H9 (cell line): ENCODE measurements around the gene RPL38. TPM values are rescaled to one million over a fixed set of nuclear protein-coding genes. Genes with fewer than 3 reads are reported as not detected.

Source experiments
- DNase-seq: peaks from one replicate; pipeline ENCODE4 v3.0.0-alpha.2; 2017
- H2AFZ ChIP-seq: one replicate; pipeline ENCODE4 v1.6.1; 2013; ENCODE audit warnings: mild to moderate bottlenecking, low read length, control low read depth, moderate library complexity
- H2AK5ac ChIP-seq: 2 replicates; pipeline ENCODE4 v1.6.1; 2013; ENCODE audit warnings: low read length, control low read depth, mixed read lengths; ENCODE audit not compliant: insufficient read length
- H2BK120ac ChIP-seq: one replicate; pipeline ENCODE4 v1.6.1; 2013; ENCODE audit warnings: low read depth, mild to moderate bottlenecking, low read length, control low read depth, inconsistent platforms; ENCODE audit not compliant: poor library complexity, severe bottlenecking
- H2BK12ac ChIP-seq: 2 replicates; pipeline ENCODE4 v1.6.1; 2013; ENCODE audit warnings: low read length, control low read depth, mixed read lengths, low read depth; ENCODE audit not compliant: insufficient read length
- H2BK15ac ChIP-seq: 2 replicates; pipeline ENCODE4 v1.6.1; 2013; ENCODE audit warnings: low read depth, low read length, control low read depth
- H2BK20ac ChIP-seq: one replicate; pipeline ENCODE4 v1.6.1; 2013; ENCODE audit warnings: low read depth, mild to moderate bottlenecking, low read length, control low read depth, inconsistent platforms; ENCODE audit not compliant: poor library complexity, severe bottlenecking
- H2BK5ac ChIP-seq: 2 replicates; pipeline ENCODE4 v1.6.1; 2013; ENCODE audit warnings: low read length, control low read depth, mixed read lengths; ENCODE audit not compliant: insufficient read length
- H3K14ac ChIP-seq: 2 replicates; pipeline ENCODE4 v1.6.1; 2013; ENCODE audit warnings: low read length, control low read depth; ENCODE audit not compliant: insufficient read depth
- H3K18ac ChIP-seq: 2 replicates; pipeline ENCODE4 v1.6.1; 2013; ENCODE audit warnings: low read depth, mild to moderate bottlenecking, mixed read lengths, low read length, control low read depth; ENCODE audit not compliant: insufficient read length
- H3K23ac ChIP-seq: 2 replicates; pipeline ENCODE4 v1.6.1; 2013; ENCODE audit warnings: low read length, control low read depth, mixed read lengths, low read depth; ENCODE audit not compliant: insufficient read length
- H3K23me2 ChIP-seq: 2 replicates; pipeline ENCODE4 v1.6.1; 2013; ENCODE audit warnings: low read depth, mild to moderate bottlenecking, mixed read lengths, low read length, control low read depth; ENCODE audit not compliant: insufficient read length, poor library complexity, severe bottlenecking
- H3K27ac ChIP-seq: 2 replicates; pipeline ENCODE4 v1.5.1; 2013; ENCODE audit warnings: low read length, control low read depth, mixed read lengths, low read depth; ENCODE audit not compliant: insufficient read length
- H3K27me3 ChIP-seq: 2 replicates; pipeline ENCODE4 v1.6.1; 2013; ENCODE audit warnings: low read length, control low read depth, inconsistent platforms; ENCODE audit not compliant: insufficient read depth
- H3K4ac ChIP-seq: 2 replicates; pipeline ENCODE4 v1.6.1; 2013; ENCODE audit warnings: low read depth, mild to moderate bottlenecking, control low read depth, inconsistent platforms, low read length, moderate library complexity
- H3K4me1 ChIP-seq: 2 replicates; pipeline ENCODE4 v1.6.1; 2013; ENCODE audit warnings: low read length, control low read depth, inconsistent platforms; ENCODE audit not compliant: insufficient read depth
- H3K4me2 ChIP-seq: 2 replicates; pipeline ENCODE4 v1.6.1; 2013; ENCODE audit warnings: low read length, control low read depth, mixed read lengths; ENCODE audit not compliant: insufficient read length, insufficient read depth
- H3K56ac ChIP-seq: 2 replicates; pipeline ENCODE4 v1.6.1; 2013; ENCODE audit warnings: low read depth, mild to moderate bottlenecking, mixed read lengths, low read length, control low read depth; ENCODE audit not compliant: insufficient read length
- H3K79me1 ChIP-seq: 2 replicates; pipeline ENCODE4 v1.6.1; 2013; ENCODE audit warnings: low read depth, mild to moderate bottlenecking, moderate library complexity, low read length, control low read depth, inconsistent platforms; ENCODE audit not compliant: insufficient read depth, poor library complexity, severe bottlenecking
- H3K79me2 ChIP-seq: 2 replicates; pipeline ENCODE4 v1.6.1; 2013; ENCODE audit warnings: low read length, control low read depth, inconsistent platforms; ENCODE audit not compliant: insufficient read depth
- H3K9ac ChIP-seq: 2 replicates; pipeline ENCODE4 v1.6.1; 2013; ENCODE audit warnings: low read length, control low read depth, mixed read lengths; ENCODE audit not compliant: insufficient read length; ENCODE audit errors: extremely low read depth
- H3K9me3 ChIP-seq: one replicate; pipeline ENCODE4 v1.6.1; 2013; ENCODE audit warnings: low read depth, low read length, inconsistent platforms; ENCODE audit not compliant: control insufficient read depth
- H3T11ph ChIP-seq: one replicate; pipeline ENCODE4 v1.6.1; 2013; ENCODE audit warnings: mild to moderate bottlenecking, low read length, control low read depth, inconsistent platforms
- H4K20me1 ChIP-seq: one replicate; pipeline ENCODE4 v1.6.1; 2013; ENCODE audit not compliant: control insufficient read depth, insufficient read length, insufficient read depth
- H4K5ac ChIP-seq: 2 replicates; pipeline ENCODE4 v1.6.1; 2013; ENCODE audit warnings: low read depth, mild to moderate bottlenecking, mixed read lengths, low read length, control low read depth; ENCODE audit not compliant: insufficient read length
- H4K8ac ChIP-seq: replicated peaks from 2 replicates; pipeline ENCODE4 v1.6.1; 2013; ENCODE audit warnings: low read length, control low read depth, mixed read lengths, low read depth; ENCODE audit not compliant: insufficient read length
- H4K91ac ChIP-seq: 2 replicates; pipeline ENCODE4 v1.6.1; 2013; ENCODE audit warnings: low read depth, mild to moderate bottlenecking, moderate library complexity, mixed read lengths, low read length, control low read depth; ENCODE audit not compliant: insufficient read length
- H3K27ac Mint-ChIP-seq, 3 experiments: 2 replicates in 2 of 3; 3 replicates in 1 of 3; pipeline ENCODE4 v1.8.0; 2020 to 2021; ENCODE audit warnings: mixed read lengths in 3 of 3, mild to moderate bottlenecking in 1 of 3, moderate library complexity in 1 of 3
- H3K27me3 Mint-ChIP-seq: 2 replicates; pipeline ENCODE4 v1.8.0; 2021; ENCODE audit warnings: low read depth, mild to moderate bottlenecking, moderate library complexity, mixed read lengths
- H3K36me3 Mint-ChIP-seq, 3 experiments: 2 replicates in 2 of 3; 3 replicates in 1 of 3; pipeline ENCODE4 v1.8.0; 2020 to 2021; ENCODE audit warnings: low read depth in 3 of 3, mixed read lengths in 3 of 3; ENCODE audit not compliant: insufficient read depth in 1 of 3
- H3K4me1 Mint-ChIP-seq, 2 experiments: 2 replicates each; pipeline ENCODE4 v1.8.0; 2020; ENCODE audit warnings: mixed read lengths in 2 of 2
- H3K4me3 Mint-ChIP-seq, 2 experiments: 2 replicates in 1 of 2; 3 replicates in 1 of 2; pipeline ENCODE4 v1.8.0; 2020 to 2021; ENCODE audit warnings: mild to moderate bottlenecking in 2 of 2, mixed read lengths in 2 of 2, moderate library complexity in 1 of 2
- H3K9me3 Mint-ChIP-seq, 2 experiments: 2 replicates in 1 of 2; 3 replicates in 1 of 2; pipeline ENCODE4 v1.8.0; 2020; ENCODE audit warnings: mild to moderate bottlenecking in 2 of 2, mixed read lengths in 2 of 2, moderate library complexity in 1 of 2
- WGBS: extraction: QIAGEN DNeasy Blood & Tissue Kit; methylation state at CpG from one replicate; pipeline ENCODE4 v1.1.7; 2013; ENCODE audit warnings: missing lambda C conversion rate, low lambda C conversion rate, mixed read lengths; ENCODE audit not compliant: insufficient read length; ENCODE audit errors: extremely low coverage; 5-methylcytosine and 5-hydroxymethylcytosine counted together
- total RNA-seq: library from RNA; stranded (reverse); gene quantifications from 2 replicates; pipeline ENCODE4 v1.2.1, GENCODE V29; 2021
- TF ChIP-seq, protein P1 (sequence below): fragments of 200-600 bp; sonication (generic); conservative IDR thresholded peaks from 3 replicates; pipeline ENCODE4 v1.8.0; 2021; ENCODE audit warnings: antibody characterized with exemption, mild to moderate bottlenecking

The RPL38 gene
- total RNA-seq, 1 experiment from 2014 or later: 1,358 TPM

DNA sequence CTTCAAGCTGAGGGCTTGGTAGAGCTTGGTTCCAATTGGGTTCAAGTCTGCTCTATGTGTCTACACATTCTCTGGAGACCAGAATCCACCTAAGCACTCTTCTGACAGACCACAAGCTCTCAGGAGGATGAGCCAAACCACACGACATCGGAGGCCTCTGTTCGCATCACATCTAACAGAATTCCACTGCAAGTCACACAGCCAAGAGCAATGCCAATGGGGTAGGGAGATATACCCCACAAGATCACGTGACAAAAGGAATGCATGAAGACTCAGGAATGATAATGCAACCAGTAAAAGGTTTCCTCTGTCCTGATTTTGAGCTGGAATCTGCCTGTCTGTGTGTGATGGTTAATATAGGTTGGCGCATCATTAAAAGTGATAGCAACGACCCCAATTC lies 46.6 kb upstream of the RPL38 start:
- Histone ChIP-seq H3K14ac (no peak overlapping the region), H2AK5ac (no peak overlapping the region), H3K56ac (no peak overlapping the region), H2BK5ac (no peak overlapping the region), H2BK15ac (no peak overlapping the region), H3K79me2 (no peaks in the 10 kb centered on the region), H4K20me1 (no peaks in the 10 kb centered on the region), H3K4me2 (no peak overlapping the region), H3K9ac (no peak overlapping the region), H3K23ac (no peak overlapping the region), H2BK20ac (no peak overlapping the region), H2BK120ac (no peak overlapping the region), H3K23me2 (no peaks in the 10 kb centered on the region), H4K5ac (no peak overlapping the region), H3K9me3 (no peaks in the 10 kb centered on the region), H3K4me1 (no peaks in the 10 kb centered on the region), H3K27me3 (no peaks in the 10 kb centered on the region), H3K18ac (no peak overlapping the region), H4K91ac (no peak overlapping the region), H3K27ac (no peak overlapping the region), H4K8ac (no peak overlapping the region), H2AFZ (no peak overlapping the region), H3K4ac (no peak overlapping the region), H3K79me1 (no peaks in the 10 kb centered on the region), H2BK12ac (no peak overlapping the region), H3T11ph (no peak overlapping the region)
- H3K4me3 Mint-ChIP-seq: no peak overlapping the region
- H3K36me3 Mint-ChIP-seq: no peaks in the 10 kb centered on the region
- H3K27me3 Mint-ChIP-seq: peaks cover 9% of the 10 kb centered on the region
- peaks cover 0 to 10% of the 10 kb centered on the region in 2 experiments; a peak in 1 of 4 replicates for H3K4me1 Mint-ChIP-seq
- peak; percentile 16 for DNase-seq
- TF ChIP-seq, protein P1, sequence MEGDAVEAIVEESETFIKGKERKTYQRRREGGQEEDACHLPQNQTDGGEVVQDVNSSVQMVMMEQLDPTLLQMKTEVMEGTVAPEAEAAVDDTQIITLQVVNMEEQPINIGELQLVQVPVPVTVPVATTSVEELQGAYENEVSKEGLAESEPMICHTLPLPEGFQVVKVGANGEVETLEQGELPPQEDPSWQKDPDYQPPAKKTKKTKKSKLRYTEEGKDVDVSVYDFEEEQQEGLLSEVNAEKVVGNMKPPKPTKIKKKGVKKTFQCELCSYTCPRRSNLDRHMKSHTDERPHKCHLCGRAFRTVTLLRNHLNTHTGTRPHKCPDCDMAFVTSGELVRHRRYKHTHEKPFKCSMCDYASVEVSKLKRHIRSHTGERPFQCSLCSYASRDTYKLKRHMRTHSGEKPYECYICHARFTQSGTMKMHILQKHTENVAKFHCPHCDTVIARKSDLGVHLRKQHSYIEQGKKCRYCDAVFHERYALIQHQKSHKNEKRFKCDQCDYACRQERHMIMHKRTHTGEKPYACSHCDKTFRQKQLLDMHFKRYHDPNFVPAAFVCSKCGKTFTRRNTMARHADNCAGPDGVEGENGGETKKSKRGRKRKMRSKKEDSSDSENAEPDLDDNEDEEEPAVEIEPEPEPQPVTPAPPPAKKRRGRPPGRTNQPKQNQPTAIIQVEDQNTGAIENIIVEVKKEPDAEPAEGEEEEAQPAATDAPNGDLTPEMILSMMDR: no peak
- WGBS: no CpG with 5 or more reads among the region's 6 CpGs
- peaks cover 0 to 4% of the 10 kb centered on the region in 2 experiments; a peak in 2 of 5 replicates for H3K9me3 Mint-ChIP-seq
- no peak overlapping the region for H3K27ac Mint-ChIP-seq
